DMS 273 (cell line): ENCODE measurements around the gene SPOCK1.
A peak's percentile ranks its signal among the peaks of the same experiment; 100 is the strongest.

Experiments
- DNase-seq: peaks from one replicate; lab custom pipeline; 2025; ENCODE audit not compliant: unreplicated experiment; lab: John Stamatoyannopoulos, UW

Gene SPOCK1

GRCh38 chr5:137367951-137368350 is 131.2 kb downstream of the SPOCK1 start:
- DNase-seq, result no peak

- DNase-seq, result no peak
Observed at GRCh38 chr5:137366526-137366925, 132.6 kb downstream of the SPOCK1 start.

- no peak for DNase-seq
Observed at GRCh38 chr5:137365126-137365865, 133.8 kb downstream of the SPOCK1 start.

- DNase-seq, result no peak
Observed at GRCh38 chr5:137361280-137361679, 137.8 kb downstream of the SPOCK1 start.

GRCh38 chr5:137360607-137361006 is 138.5 kb downstream of the SPOCK1 start:
- DNase-seq, result no peak

- DNase-seq, result no peak
Observed at GRCh38 chr5:137359941-137360340, 139.2 kb downstream of the SPOCK1 start.

- DNase-seq, result no peak
Observed at GRCh38 chr5:137357436-137357835, 141.7 kb downstream of the SPOCK1 start.

GRCh38 chr5:137356127-137356526 is 143.0 kb downstream of the SPOCK1 start:
- peak; percentile 78 for DNase-seq

- DNase-seq, result peak; percentile 69
Observed at GRCh38 chr5:137355708-137356107, 143.4 kb downstream of the SPOCK1 start.

- no peak for DNase-seq
Observed at GRCh38 chr5:137352095-137352494, 147.0 kb downstream of the SPOCK1 start.

GRCh38 chr5:137350791-137351190 is 148.3 kb downstream of the SPOCK1 start:
- DNase-seq, result no peak

- no peak for DNase-seq
Observed at GRCh38 chr5:137348759-137349158, 150.4 kb downstream of the SPOCK1 start.

GRCh38 chr5:137347865-137348264 is 151.3 kb downstream of the SPOCK1 start:
- DNase-seq, result no peak

- no peak for DNase-seq
Observed at GRCh38 chr5:137346281-137346680, 152.8 kb downstream of the SPOCK1 start.

- no peak for DNase-seq
Observed at GRCh38 chr5:137345396-137345795, 153.7 kb downstream of the SPOCK1 start.

- peak; percentile 87 for DNase-seq
Observed at GRCh38 chr5:137344723-137345322, 154.3 kb downstream of the SPOCK1 start.

- no peak for DNase-seq
Observed at GRCh38 chr5:137344021-137344420, 155.1 kb downstream of the SPOCK1 start.

- DNase-seq, result no peak
Observed at GRCh38 chr5:137342764-137343163, 156.4 kb downstream of the SPOCK1 start.

- no peak for DNase-seq
Observed at GRCh38 chr5:137341831-137342230, 157.3 kb downstream of the SPOCK1 start.

- no peak for DNase-seq
Observed at GRCh38 chr5:137340881-137341280, 158.2 kb downstream of the SPOCK1 start.

- no peak for DNase-seq
Observed at GRCh38 chr5:137336565-137337120, 162.5 kb downstream of the SPOCK1 start.

- no peak for DNase-seq
Observed at GRCh38 chr5:137336161-137336560, 163.0 kb downstream of the SPOCK1 start.
